NB4 (cell line): Measurements from ENCODE around the gene HCN1.
"Not testable (repeated sequence)": the region's sequence is repeated elsewhere in the genome, so short reads cannot be mapped to it uniquely, and the experiment has no call there.

ENCODE experiments used
- DNase-seq: peaks from one replicate; pipeline ENCODE4 v3.0.0; 2010; ENCODE audit warnings: low read depth
- H3K4me3 ChIP-seq: one replicate; pipeline ENCODE4 v1.5.1; 2011; ENCODE audit warnings: mild to moderate bottlenecking, low read depth, low read length, moderate library complexity
- MYC ChIP-seq: IDR thresholded peaks from 2 replicates; pipeline ENCODE4 v1.6.1; 2011; ENCODE audit warnings: low read depth, low read length
- POLR2A ChIP-seq: IDR thresholded peaks from 2 replicates; pipeline ENCODE4 v1.6.1; 2011; ENCODE audit warnings: mild to moderate bottlenecking; ENCODE audit not compliant: insufficient read length; ENCODE audit errors: extremely low read depth
- TF ChIP-seq, protein P1 (sequence below): IDR thresholded peaks from 2 replicates; pipeline ENCODE4 v1.6.1; 2011; ENCODE audit warnings: low read depth, low read length
- TF ChIP-seq, protein P2 (sequence below): IDR thresholded peaks from one replicate; pipeline ENCODE4 v1.5.1; 2012; ENCODE audit warnings: low read depth, low read length

Gene HCN1

DNA sequence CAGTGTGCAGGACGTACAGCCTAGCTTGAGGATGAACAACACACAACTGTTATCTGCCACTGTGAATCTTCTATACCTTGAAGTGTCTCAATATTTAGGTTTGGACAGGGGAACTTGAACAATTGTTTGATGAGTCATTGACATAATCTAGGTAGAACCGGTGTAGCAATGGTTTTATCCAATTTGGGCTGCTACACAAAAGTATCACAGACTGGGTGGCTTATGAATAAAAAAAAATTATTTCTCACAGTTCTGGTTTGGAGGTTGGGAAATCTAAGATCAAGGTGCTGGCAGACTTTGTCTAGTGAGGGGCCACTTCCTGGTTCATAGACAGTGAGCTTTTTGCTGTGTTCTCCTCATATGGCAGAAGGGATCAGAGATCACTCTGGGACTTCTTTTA is 359.7 kb downstream of the HCN1 start:
- TF ChIP-seq, protein P1, sequence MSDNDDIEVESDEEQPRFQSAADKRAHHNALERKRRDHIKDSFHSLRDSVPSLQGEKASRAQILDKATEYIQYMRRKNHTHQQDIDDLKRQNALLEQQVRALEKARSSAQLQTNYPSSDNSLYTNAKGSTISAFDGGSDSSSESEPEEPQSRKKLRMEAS = no peak
- no peak for TF ChIP-seq MYC
- no peak for TF ChIP-seq POLR2A
- TF ChIP-seq, protein P2, sequence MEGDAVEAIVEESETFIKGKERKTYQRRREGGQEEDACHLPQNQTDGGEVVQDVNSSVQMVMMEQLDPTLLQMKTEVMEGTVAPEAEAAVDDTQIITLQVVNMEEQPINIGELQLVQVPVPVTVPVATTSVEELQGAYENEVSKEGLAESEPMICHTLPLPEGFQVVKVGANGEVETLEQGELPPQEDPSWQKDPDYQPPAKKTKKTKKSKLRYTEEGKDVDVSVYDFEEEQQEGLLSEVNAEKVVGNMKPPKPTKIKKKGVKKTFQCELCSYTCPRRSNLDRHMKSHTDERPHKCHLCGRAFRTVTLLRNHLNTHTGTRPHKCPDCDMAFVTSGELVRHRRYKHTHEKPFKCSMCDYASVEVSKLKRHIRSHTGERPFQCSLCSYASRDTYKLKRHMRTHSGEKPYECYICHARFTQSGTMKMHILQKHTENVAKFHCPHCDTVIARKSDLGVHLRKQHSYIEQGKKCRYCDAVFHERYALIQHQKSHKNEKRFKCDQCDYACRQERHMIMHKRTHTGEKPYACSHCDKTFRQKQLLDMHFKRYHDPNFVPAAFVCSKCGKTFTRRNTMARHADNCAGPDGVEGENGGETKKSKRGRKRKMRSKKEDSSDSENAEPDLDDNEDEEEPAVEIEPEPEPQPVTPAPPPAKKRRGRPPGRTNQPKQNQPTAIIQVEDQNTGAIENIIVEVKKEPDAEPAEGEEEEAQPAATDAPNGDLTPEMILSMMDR = no peak
- DNase-seq = no peak
- H3K4me3 ChIP-seq = no peak overlapping the region

DNA sequence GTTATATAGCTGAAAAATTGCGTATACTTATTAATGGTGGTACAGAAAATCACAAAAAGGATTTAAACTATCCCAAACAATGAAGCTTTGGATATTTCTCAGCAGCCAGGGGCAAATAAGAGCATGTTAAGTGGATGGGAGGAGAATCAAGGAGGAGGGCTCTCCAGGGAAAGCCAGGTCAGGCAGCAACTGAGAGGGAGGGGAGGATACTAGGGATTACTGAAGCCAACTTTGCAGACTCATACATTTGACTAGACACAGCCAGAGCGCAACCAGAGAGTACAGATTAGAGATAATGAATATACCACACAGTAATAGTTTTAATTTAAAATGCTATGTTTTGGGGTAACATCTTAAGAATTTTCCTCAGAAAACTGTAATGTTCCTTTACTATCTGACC is 360.2 kb downstream of the HCN1 start:
- no peak overlapping the region for H3K4me3 ChIP-seq
- no peak for DNase-seq
- TF ChIP-seq, protein P2 = no peak
- TF ChIP-seq POLR2A (no peak), MYC (no peak)
- TF ChIP-seq, protein P1 = no peak

DNA sequence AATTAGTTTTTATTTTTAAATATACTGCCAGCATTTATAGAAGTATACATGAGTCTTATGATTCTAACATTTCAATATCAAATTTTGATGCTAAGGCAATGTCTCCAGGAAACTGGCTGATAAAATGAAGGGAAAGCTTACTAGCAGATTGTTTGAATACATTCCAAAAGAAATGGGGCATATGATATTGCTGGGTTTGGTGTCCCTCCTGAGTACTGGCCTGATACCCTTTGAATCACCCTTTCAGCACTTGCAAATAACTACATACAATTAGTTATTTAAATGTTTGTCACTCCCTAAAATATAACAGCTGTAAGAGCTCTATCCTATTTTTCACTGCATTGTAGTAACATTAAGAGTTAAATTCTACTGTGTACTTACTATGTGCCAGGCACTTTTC is 360.8 kb downstream of the HCN1 start:
- no peak for DNase-seq
- TF ChIP-seq, protein P1 = no peak
- TF ChIP-seq MYC = no peak
- TF ChIP-seq, protein P2 = no peak
- TF ChIP-seq POLR2A = no peak
- H3K4me3 ChIP-seq = no peak overlapping the region

DNA sequence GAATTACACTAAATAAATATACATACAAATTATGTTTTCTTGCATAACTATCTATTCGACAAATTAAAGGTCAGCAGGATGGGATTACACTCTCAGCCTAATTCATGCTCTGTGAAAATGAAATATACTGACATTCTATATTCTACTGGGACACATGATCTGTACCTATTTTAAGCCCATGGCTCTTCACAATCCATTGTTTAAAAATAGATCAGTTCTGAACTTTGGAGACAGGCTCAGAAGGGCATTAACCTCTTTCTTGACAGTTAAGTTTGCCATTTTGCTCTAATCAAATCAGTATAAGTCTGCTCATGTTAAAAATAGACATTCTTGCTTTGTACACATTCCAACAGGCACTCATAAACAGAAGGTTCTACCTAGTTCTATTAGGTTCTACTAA is 361.2 kb downstream of the HCN1 start:
- H3K4me3 ChIP-seq = no peak overlapping the region
- DNase-seq = no peak
- TF ChIP-seq, protein P2 = no peak
- TF ChIP-seq, protein P1 = no peak

DNA sequence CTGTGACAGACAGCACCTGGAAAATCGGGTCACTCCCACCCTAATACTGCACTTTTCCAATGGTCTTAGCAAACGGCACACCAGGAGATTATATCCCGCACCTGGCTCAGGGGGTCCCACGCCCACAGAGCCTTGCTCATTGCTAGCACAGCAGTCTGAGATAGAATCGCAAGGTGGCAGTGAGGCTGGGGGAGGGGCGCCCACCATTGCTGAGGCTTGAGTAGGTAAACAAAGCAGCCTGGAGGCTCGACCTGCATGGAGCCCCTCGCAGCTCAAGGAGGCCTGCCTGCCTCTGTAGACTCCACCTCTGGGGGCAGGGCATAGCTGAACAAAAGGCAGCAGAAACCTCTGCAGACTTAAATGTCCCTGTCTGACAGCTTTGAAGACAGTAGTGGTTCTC is 383.6 kb downstream of the HCN1 start:
- not testable (repeated sequence) for H3K4me3 ChIP-seq, DNase-seq

DNA sequence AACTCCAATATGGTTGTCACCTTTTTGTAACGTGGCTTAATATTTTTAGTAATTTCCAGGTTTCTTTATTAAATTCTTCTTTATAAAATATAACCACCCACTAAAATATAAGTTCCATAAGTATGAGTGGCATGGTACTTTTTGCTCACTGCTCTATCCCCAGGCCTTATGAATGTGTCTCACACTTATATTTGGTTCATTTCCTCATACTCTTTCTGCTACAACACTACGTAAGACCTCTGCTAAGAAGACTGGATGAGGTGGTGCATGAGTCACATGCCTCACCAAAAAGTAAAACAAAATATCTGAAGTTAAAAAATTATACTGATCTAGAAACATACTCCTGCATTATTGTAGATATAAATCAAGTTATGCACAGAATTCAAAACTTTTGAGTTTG is 400.9 kb downstream of the HCN1 start:
- DNase-seq = no peak
- TF ChIP-seq, protein P1 = no peak
- TF ChIP-seq, protein P2 = no peak
- no peak for TF ChIP-seq POLR2A
- TF ChIP-seq MYC = no peak
- no peak overlapping the region for H3K4me3 ChIP-seq

DNA sequence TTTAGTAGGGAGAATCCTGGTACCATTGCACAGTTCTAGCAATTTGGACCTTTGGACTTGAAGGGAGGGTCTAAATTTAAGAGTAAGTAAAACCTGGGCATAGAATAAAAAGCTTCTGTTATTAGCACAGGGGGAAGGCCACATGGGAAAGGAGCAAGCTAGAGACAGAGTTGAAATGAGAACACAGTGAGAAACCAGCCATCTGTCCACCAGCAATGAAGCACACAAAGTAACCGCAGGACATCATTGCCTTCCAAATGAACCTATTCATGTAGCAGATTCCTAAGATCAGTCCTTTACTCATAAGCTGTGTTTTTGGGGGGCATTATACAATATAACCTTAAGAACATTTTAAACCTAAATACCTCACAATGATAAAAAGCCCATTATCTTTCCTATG is 407.4 kb downstream of the HCN1 start:
- H3K4me3 ChIP-seq = no peak overlapping the region
- TF ChIP-seq, protein P1 = no peak
- TF ChIP-seq MYC = no peak
- TF ChIP-seq POLR2A = no peak
- TF ChIP-seq, protein P2 = no peak
- no peak for DNase-seq
